Measurements from ENCODE around the gene ZG16. TPM values are rescaled to one million over a fixed set of nuclear protein-coding genes. Genes with fewer than 3 reads are reported as not detected.

The ZG16 gene
- total and polyA plus RNA-seq, 9 of the 15 experiments (the other 6 are each of a cell fraction or from before 2014, with no cell fraction given), result 0.04 TPM; not detected in 8

DNA sequence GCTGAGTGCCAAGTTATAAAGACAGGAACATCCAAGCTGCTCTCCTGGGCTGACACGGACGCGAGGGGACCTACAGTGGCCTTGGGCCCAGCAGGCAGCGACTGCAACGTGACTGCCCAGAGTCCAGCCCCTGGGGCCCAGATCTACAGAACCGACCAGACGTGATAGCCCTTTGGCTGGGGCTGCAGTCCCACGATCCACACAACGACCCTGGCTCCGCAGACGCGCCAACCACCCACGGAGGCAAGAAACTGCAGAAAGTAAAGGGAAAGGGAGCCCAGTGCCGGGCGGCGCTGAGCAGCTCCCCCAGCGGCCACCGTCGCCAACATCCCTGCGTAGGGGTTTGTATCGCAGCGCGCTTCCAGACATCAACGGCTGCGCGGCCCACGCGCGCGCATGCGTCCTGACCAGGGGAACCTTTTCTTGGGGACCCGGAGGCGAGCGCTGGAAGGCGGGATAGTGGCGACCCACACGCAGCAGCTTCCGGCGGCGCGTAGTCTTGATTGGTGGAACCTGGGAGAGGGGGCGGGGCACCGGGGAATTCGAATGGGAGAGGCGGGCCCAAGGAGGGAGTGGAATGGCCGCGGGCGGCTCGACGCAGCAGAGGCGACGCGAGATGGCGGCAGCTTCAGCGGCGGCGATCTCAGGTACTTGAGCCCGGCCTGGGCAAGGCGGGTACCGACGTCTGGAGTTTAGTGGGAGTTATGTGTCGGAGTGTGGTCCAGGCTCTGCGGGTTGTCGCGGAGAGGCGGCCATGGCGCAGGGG lies 12.3 kb downstream of the ZG16 start, which contains the start of gene KIF22 (continued):
- TF ChIP-seq, protein P1, sequence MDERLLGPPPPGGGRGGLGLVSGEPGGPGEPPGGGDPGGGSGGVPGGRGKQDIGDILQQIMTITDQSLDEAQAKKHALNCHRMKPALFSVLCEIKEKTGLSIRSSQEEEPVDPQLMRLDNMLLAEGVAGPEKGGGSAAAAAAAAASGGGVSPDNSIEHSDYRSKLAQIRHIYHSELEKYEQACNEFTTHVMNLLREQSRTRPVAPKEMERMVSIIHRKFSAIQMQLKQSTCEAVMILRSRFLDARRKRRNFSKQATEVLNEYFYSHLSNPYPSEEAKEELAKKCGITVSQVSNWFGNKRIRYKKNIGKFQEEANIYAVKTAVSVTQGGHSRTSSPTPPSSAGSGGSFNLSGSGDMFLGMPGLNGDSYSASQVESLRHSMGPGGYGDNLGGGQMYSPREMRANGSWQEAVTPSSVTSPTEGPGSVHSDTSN (CRISPR knock-in tag; IDR thresholded peaks at IDR 0.05; ENCODE audit: low read depth), result no peak
- TF ChIP-seq, protein P1 (tag; conservative IDR thresholded peaks at IDR 0.05; ENCODE audit: low read depth), result no peak
- TF ChIP-seq, protein P2, sequence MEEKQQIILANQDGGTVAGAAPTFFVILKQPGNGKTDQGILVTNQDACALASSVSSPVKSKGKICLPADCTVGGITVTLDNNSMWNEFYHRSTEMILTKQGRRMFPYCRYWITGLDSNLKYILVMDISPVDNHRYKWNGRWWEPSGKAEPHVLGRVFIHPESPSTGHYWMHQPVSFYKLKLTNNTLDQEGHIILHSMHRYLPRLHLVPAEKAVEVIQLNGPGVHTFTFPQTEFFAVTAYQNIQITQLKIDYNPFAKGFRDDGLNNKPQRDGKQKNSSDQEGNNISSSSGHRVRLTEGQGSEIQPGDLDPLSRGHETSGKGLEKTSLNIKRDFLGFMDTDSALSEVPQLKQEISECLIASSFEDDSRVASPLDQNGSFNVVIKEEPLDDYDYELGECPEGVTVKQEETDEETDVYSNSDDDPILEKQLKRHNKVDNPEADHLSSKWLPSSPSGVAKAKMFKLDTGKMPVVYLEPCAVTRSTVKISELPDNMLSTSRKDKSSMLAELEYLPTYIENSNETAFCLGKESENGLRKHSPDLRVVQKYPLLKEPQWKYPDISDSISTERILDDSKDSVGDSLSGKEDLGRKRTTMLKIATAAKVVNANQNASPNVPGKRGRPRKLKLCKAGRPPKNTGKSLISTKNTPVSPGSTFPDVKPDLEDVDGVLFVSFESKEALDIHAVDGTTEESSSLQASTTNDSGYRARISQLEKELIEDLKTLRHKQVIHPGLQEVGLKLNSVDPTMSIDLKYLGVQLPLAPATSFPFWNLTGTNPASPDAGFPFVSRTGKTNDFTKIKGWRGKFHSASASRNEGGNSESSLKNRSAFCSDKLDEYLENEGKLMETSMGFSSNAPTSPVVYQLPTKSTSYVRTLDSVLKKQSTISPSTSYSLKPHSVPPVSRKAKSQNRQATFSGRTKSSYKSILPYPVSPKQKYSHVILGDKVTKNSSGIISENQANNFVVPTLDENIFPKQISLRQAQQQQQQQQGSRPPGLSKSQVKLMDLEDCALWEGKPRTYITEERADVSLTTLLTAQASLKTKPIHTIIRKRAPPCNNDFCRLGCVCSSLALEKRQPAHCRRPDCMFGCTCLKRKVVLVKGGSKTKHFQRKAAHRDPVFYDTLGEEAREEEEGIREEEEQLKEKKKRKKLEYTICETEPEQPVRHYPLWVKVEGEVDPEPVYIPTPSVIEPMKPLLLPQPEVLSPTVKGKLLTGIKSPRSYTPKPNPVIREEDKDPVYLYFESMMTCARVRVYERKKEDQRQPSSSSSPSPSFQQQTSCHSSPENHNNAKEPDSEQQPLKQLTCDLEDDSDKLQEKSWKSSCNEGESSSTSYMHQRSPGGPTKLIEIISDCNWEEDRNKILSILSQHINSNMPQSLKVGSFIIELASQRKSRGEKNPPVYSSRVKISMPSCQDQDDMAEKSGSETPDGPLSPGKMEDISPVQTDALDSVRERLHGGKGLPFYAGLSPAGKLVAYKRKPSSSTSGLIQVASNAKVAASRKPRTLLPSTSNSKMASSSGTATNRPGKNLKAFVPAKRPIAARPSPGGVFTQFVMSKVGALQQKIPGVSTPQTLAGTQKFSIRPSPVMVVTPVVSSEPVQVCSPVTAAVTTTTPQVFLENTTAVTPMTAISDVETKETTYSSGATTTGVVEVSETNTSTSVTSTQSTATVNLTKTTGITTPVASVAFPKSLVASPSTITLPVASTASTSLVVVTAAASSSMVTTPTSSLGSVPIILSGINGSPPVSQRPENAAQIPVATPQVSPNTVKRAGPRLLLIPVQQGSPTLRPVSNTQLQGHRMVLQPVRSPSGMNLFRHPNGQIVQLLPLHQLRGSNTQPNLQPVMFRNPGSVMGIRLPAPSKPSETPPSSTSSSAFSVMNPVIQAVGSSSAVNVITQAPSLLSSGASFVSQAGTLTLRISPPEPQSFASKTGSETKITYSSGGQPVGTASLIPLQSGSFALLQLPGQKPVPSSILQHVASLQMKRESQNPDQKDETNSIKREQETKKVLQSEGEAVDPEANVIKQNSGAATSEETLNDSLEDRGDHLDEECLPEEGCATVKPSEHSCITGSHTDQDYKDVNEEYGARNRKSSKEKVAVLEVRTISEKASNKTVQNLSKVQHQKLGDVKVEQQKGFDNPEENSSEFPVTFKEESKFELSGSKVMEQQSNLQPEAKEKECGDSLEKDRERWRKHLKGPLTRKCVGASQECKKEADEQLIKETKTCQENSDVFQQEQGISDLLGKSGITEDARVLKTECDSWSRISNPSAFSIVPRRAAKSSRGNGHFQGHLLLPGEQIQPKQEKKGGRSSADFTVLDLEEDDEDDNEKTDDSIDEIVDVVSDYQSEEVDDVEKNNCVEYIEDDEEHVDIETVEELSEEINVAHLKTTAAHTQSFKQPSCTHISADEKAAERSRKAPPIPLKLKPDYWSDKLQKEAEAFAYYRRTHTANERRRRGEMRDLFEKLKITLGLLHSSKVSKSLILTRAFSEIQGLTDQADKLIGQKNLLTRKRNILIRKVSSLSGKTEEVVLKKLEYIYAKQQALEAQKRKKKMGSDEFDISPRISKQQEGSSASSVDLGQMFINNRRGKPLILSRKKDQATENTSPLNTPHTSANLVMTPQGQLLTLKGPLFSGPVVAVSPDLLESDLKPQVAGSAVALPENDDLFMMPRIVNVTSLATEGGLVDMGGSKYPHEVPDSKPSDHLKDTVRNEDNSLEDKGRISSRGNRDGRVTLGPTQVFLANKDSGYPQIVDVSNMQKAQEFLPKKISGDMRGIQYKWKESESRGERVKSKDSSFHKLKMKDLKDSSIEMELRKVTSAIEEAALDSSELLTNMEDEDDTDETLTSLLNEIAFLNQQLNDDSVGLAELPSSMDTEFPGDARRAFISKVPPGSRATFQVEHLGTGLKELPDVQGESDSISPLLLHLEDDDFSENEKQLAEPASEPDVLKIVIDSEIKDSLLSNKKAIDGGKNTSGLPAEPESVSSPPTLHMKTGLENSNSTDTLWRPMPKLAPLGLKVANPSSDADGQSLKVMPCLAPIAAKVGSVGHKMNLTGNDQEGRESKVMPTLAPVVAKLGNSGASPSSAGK (IDR thresholded peaks at IDR 0.05), result peak; percentile 63; the same call in 1 of the 2 replicates
- TF ChIP-seq EP400 (IDR thresholded peaks at IDR 0.05) (peak; percentile 97), GTF2A2 (tag; IDR thresholded peaks at IDR 0.05) (no peak), DMBX1 (CRISPR knock-in tag; IDR thresholded peaks at IDR 0.05; ENCODE audit: borderline replicate concordance) (peak; percentile 63; the same call in 1 of the 2 replicates)
- TF ChIP-seq, protein P3, sequence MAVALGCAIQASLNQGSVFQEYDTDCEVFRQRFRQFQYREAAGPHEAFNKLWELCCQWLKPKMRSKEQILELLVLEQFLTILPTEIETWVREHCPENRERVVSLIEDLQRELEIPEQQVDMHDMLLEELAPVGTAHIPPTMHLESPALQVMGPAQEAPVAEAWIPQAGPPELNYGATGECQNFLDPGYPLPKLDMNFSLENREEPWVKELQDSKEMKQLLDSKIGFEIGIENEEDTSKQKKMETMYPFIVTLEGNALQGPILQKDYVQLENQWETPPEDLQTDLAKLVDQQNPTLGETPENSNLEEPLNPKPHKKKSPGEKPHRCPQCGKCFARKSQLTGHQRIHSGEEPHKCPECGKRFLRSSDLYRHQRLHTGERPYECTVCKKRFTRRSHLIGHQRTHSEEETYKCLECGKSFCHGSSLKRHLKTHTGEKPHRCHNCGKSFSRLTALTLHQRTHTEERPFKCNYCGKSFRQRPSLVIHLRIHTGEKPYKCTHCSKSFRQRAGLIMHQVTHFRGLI (CRISPR knock-in tag; IDR thresholded peaks at IDR 0.05), result no peak
- TF ChIP-seq, protein P4, sequence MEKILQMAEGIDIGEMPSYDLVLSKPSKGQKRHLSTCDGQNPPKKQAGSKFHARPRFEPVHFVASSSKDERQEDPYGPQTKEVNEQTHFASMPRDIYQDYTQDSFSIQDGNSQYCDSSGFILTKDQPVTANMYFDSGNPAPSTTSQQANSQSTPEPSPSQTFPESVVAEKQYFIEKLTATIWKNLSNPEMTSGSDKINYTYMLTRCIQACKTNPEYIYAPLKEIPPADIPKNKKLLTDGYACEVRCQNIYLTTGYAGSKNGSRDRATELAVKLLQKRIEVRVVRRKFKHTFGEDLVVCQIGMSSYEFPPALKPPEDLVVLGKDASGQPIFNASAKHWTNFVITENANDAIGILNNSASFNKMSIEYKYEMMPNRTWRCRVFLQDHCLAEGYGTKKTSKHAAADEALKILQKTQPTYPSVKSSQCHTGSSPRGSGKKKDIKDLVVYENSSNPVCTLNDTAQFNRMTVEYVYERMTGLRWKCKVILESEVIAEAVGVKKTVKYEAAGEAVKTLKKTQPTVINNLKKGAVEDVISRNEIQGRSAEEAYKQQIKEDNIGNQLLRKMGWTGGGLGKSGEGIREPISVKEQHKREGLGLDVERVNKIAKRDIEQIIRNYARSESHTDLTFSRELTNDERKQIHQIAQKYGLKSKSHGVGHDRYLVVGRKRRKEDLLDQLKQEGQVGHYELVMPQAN (IDR thresholded peaks at IDR 0.05; ENCODE audit: borderline replicate concordance), result peak; percentile 81
